ENCODE measurements around the gene GNGT1.

The GNGT1 gene

GRCh38 chr7:93958216-93958615 is 51.8 kb downstream of the GNGT1 start:
- DNase-seq (ENCODE audit: low spot score): no peak

DNA sequence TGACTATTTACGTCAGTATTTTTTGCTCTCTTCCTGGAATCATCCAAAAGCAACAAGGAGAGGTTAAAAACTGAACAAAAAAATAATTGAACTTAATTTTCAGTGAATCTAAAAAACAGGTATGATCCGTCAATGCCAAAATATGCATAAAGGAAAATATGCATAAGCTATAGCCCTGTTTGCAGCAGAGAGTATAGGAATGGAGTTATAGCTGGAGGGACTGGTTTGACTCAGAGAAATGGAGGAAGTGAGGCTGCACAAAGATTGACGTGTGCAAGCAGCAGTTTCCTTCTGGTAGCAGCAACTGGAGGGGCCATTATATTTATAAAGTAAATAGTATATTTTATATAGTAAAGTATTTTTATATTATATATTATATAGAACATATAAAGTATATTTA is 52.3 kb downstream of the GNGT1 start:
- no peak for TF ChIP-seq CTCF (IDR thresholded peaks at IDR 0.05; ENCODE audit: extremely low read depth, insufficient read depth, missing control alignments)
- DNase-seq (ENCODE audit: low spot score): no peak
- in situ Hi-C loops (cut with MboI; ENCODE audit: low pct_unique_long_range_greater_than_20kb, low sequenced_read_pairs, unreplicated experiment): no loop called here

More at GRCh38 chr7:93958216-93958615, 51.8 kb downstream of the GNGT1 start:
- TF ChIP-seq CTCF (IDR thresholded peaks at IDR 0.05; ENCODE audit: extremely low read depth, insufficient read depth, missing control alignments): no peak
- in situ Hi-C loops (cut with MboI; ENCODE audit: low pct_unique_long_range_greater_than_20kb, low sequenced_read_pairs, unreplicated experiment): no loop called here

Measured in GM13977 (cell line).